ENCODE results near the gene TAAR2. TPM values are rescaled to one million over a fixed set of nuclear protein-coding genes. Genes with fewer than 3 reads are reported as not detected.

TAAR2 gene, protein sequence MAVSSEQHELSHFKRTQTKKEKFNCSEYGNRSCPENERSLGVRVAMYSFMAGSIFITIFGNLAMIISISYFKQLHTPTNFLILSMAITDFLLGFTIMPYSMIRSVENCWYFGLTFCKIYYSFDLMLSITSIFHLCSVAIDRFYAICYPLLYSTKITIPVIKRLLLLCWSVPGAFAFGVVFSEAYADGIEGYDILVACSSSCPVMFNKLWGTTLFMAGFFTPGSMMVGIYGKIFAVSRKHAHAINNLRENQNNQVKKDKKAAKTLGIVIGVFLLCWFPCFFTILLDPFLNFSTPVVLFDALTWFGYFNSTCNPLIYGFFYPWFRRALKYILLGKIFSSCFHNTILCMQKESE
- total RNA-seq = not detected in 2 replicates

DNA sequence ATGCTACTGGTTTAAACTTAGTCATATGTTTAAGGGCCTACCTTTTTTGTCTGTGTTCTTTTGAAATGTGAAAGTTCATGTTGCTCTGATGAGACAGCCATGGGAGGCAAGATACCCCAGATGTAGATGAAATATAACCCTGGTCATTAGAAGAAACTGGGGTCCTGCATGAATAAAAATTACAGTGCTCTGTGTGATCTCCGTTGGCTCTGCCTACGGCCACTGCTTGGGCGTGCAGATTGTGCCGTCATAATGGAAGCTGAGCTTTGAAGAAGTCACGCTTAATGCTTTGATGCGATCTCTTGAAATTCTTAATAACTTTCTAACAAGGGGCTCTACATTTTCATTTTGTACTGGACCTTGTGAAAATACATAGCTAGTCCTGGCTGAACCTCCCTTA, at the start of gene TAAR2:
Gene TAAR2 (minus strand): TSS at position 101 of the 400 bp plus-strand sequence. CDS start 0 bp downstream, at position 101.

DNA sequence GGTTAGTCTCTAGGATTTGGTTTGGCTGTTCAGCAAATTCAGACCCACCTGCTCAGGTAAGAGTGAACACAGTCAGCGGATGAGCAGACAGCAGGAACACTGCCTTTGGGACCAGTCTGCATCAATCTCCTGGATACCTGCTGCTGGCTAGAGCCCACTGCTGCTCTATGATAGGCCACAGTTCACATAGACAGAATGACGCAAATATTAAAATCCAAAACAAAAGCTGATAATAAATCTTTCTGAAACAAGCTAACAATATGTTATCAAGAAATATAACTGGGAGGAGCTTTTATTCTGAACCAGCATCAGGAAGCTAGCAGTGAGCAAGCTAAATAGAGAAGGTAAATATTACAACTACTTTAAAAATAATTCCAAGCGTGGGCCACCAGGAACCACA, 35.0 kb upstream of the TAAR2 start, which contains the start of gene TAAR1:
Gene TAAR1 (minus strand): TSS at position 101 of the 400 bp plus-strand sequence. CDS start 13,179 bp downstream, outside the sequence.

DNA sequence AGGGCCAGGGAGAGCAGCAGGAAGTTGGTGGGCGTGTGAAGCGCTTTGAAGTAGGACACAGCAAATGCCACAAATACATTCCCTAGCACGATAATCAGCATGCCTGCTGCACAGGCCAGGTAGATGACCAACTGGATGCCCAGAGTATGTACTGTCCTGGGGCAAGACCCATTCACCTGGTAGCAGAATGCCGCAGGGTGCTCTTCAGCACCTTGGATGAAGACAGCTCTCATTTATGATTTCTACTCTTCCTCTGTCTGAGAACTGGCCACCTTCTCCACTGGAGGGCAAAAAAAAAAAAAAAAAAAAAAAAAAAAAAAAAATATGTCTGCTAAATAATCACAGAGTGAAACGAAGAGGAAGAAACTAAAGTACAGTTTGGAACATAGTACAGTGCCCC, 34.6 kb downstream of the TAAR2 start, which contains the start of gene TAAR5:
Gene TAAR5 (minus strand): TSS at position 288 of the 400 bp plus-strand sequence. CDS start 55 bp downstream, at position 233.

DNA sequence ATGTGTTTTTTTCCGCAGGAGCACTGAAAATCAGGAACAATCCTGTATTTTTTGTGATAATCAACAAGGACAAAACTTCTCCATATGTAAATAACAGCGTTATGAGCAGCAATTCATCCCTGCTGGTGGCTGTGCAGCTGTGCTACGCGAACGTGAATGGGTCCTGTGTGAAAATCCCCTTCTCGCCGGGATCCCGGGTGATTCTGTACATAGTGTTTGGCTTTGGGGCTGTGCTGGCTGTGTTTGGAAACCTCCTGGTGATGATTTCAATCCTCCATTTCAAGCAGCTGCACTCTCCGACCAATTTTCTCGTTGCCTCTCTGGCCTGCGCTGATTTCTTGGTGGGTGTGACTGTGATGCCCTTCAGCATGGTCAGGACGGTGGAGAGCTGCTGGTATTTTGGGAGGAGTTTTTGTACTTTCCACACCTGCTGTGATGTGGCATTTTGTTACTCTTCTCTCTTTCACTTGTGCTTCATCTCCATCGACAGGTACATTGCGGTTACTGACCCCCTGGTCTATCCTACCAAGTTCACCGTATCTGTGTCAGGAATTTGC, 53.8 kb downstream of the TAAR2 start, which contains the start of gene TAAR6:
Gene TAAR6 (plus strand): TSS at position 102 of the 557 bp plus-strand sequence. CDS start 0 bp downstream, at position 102.

Other genes starting within 250 kb of the TAAR2 start
- under 0.01 and 0.07 TPM in 2 replicates for gene MOXD1, start 222.8 kb downstream of the TAAR2 start, total RNA-seq
- gene STX7, start 111.2 kb downstream of the TAAR2 start, total RNA-seq = 30.1 and 38.6 TPM in 2 replicates
- gene TAAR9, start 86.0 kb downstream of the TAAR2 start, total RNA-seq = not detected in 2 replicates
- gene TAAR8, start 71.6 kb downstream of the TAAR2 start, total RNA-seq = not detected in 2 replicates
- gene TAAR6, start 54.0 kb downstream of the TAAR2 start, total RNA-seq = not detected in 2 replicates
- not detected in 2 replicates for gene TAAR5, start 34.5 kb downstream of the TAAR2 start, total RNA-seq
- not detected in 2 replicates for gene TAAR1, start 34.9 kb upstream of the TAAR2 start, total RNA-seq
- 0.07 TPM in 1 of 2 replicates, not detected in the other for gene VNN1, start 89.8 kb upstream of the TAAR2 start, total RNA-seq
- gene VNN2, start 133.6 kb upstream of the TAAR2 start, total RNA-seq = not detected in 2 replicates
- gene SLC18B1, start 174.4 kb upstream of the TAAR2 start, total RNA-seq = 13.1 and 13.4 TPM in 2 replicates
- 910 and 958 TPM in 2 replicates for gene RPS12, start 190.3 kb upstream of the TAAR2 start, total RNA-seq

Measured in thoracic aorta endothelial cell (primary cell).